Sigmoid colon (tissue), 7 donors: ENCODE measurements around the gene YAP1. TPM values are rescaled to one million over a fixed set of nuclear protein-coding genes. Genes with fewer than 3 reads are reported as not detected.

Experiments used
- DNase-seq: peaks from one replicate; pipeline ENCODE4 v3.0.0-alpha.2; 2019
- H3K27ac ChIP-seq, 4 donors: fragments of 200-600 bp; sonication (generic); one replicate each; pipeline ENCODE4 v1.5.1; 2016 to 2019; ENCODE audit warnings: mild to moderate bottlenecking in 1 of 4
- H3K27me3 ChIP-seq, 3 donors: fragments of 200-600 bp; sonication (generic); one replicate each; pipeline ENCODE4 v1.5.1; 2019; ENCODE audit warnings: mild to moderate bottlenecking in 1 of 3
- H3K36me3 ChIP-seq, 4 donors: fragments of 200-600 bp; sonication (generic); one replicate each; pipeline ENCODE4 v1.5.1; 2016 to 2019
- H3K4me1 ChIP-seq, 4 donors: fragments of 200-600 bp; sonication (generic); one replicate each; pipeline ENCODE4 v1.5.1; 2017 to 2019
- H3K4me3 ChIP-seq, 4 donors: fragments of 200-600 bp; sonication (generic); one replicate each; pipeline ENCODE4 v1.5.1; 2017 to 2019; ENCODE audit warnings: mild to moderate bottlenecking in 2 of 4, moderate library complexity in 1 of 4
- H3K9me3 ChIP-seq, 4 donors: fragments of 200-600 bp in 3 of 4; sonication (generic) in 3 of 4; one replicate each; pipeline versions ENCODE4 v1.5.1 to v1.6.1; 2013 to 2019
- CTCF ChIP-seq, 4 experiments: fragments of 450-650 bp in 3 of 4; fragments of 200-600 bp in 1 of 4; IDR thresholded peaks; one replicate each; pipeline ENCODE4 v1.5.1; 2016 to 2019; ENCODE audit warnings: antibody characterized with exemption in 4 of 4, mild to moderate bottlenecking in 3 of 4, moderate library complexity in 2 of 4
- EP300 ChIP-seq, 4 donors: sonication (generic); formaldehyde crosslinking; IDR thresholded peaks; one replicate each; pipeline ENCODE4 v1.6.1; 2017; ENCODE audit warnings: antibody characterized with exemption in 4 of 4
- POLR2A ChIP-seq, 2 donors: fragments of 450-650 bp; IDR thresholded peaks; one replicate each; pipeline ENCODE4 v1.6.1; 2016; ENCODE audit warnings: antibody characterized with exemption in 2 of 2, mild to moderate bottlenecking in 2 of 2, moderate library complexity in 2 of 2
- POLR2AphosphoS5 ChIP-seq, 4 donors: sonication (generic); formaldehyde crosslinking; IDR thresholded peaks; one replicate each; pipeline ENCODE4 v1.6.1; 2017; ENCODE audit warnings: antibody characterized with exemption in 4 of 4
- WGBS, 2 donors: extraction: QIAGEN DNeasy Blood & Tissue Kit; methylation state at CpG; one replicate each; pipeline ENCODE4 v1.1.7; 2013; 5-methylcytosine and 5-hydroxymethylcytosine counted together
- intact Hi-C: fragments of 100-400 bp; cut with DNase I; formaldehyde crosslinking; loops from one replicate; pipeline ENCODE4 v1.15.1; 2023
- polyA plus RNA-seq, 3 donors: library from polyadenylated mRNA; stranded (reverse); fragments of 200-250 nt; gene quantifications; one replicate each; pipeline ENCODE4 v1.2.3, GENCODE V29; 2013
- total RNA-seq, 4 donors: library from RNA; depleted of rRNA; stranded (reverse); fragments of >200 nt; gene quantifications; one replicate each; pipeline ENCODE4 v1.1.0, GENCODE V29; 2016
- donor health status: healthy with polysubstance abuse.
- donor health status: Bipolar disorder and iron deficiency.
- donor health status: healthy.

The YAP1 gene
- total and polyA plus RNA-seq, 7 donors = 12.0 to 239 (median 159) TPM

GRCh38 chr11:102142333-102142732 lies 32.1 kb downstream of the YAP1 start:
- no peak for DNase-seq
- 69 to 70% methylated on average over 1 of the region's 1 CpG for WGBS, 2 donors
- Histone ChIP-seq H3K4me3 (no peak overlapping the region), H3K27ac (peak overlapping the region in 3 of 4 donors; percentile 27 to 43 (median 33)), H3K27me3 (no peaks in the 10 kb centered on the region), H3K36me3 (no peaks in the 10 kb centered on the region), H3K4me1 (peaks cover 0 to 80% (median 55%) of the 10 kb centered on the region in 4 donors), H3K9me3 (no peaks in the 10 kb centered on the region)
- TF ChIP-seq POLR2A (IDR thresholded peaks at IDR 0.05) (no peak), EP300 (IDR thresholded peaks at IDR 0.05) (no peak), CTCF (IDR thresholded peaks at IDR 0.05) (no peak), POLR2AphosphoS5 (IDR thresholded peaks at IDR 0.05) (no peak)
- intact Hi-C loops = no loop called here

DNA sequence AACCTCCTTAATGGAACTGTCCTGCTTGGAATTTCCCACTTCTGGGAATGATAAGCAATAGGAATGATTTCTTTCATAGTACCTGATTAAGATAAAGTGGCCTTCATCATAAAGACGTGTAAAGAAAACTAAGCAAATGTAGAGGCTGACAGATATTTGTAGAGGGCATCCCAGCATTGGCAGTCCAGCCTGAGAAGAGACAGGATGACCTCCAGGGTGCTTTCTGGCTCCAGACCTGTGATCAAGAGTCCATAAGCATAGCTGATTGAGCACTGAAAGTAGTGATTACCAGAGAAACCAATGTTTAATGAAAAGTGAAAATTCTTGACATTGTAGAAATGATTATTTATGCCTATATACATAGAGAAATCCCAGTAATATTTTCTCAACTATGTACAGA lies 33.6 kb downstream of the YAP1 start:
- Histone ChIP-seq H3K4me3 (no peak overlapping the region), H3K27ac (peak overlapping the region in 2 of 4 donors; percentile 27 to 59), H3K36me3 (no peaks in the 10 kb centered on the region), H3K27me3 (no peaks in the 10 kb centered on the region), H3K4me1 (peaks cover 0 to 75% (median 53%) of the 10 kb centered on the region in 4 donors), H3K9me3 (no peaks in the 10 kb centered on the region)
- intact Hi-C loops = no loop called here
- WGBS, 2 donors = 35 to 59% methylated on average over 1 of the region's 1 CpG
- no peak for TF ChIP-seq POLR2AphosphoS5 (IDR thresholded peaks at IDR 0.05)
- no peak for TF ChIP-seq POLR2A (IDR thresholded peaks at IDR 0.05)
- no peak for TF ChIP-seq CTCF (IDR thresholded peaks at IDR 0.05)
- no peak for TF ChIP-seq EP300 (IDR thresholded peaks at IDR 0.05)
- no peak for DNase-seq

- H3K4me3 ChIP-seq = no peak overlapping the region
- WGBS, 2 donors = 15 to 46% methylated on average over 4 of the region's 4 CpGs
- peak overlapping the region in 3 of 4 donors; percentile 19 to 59 (median 27) for H3K27ac ChIP-seq
- no peak for DNase-seq
- no peaks in the 10 kb centered on the region for H3K36me3 ChIP-seq
- TF ChIP-seq EP300 (IDR thresholded peaks at IDR 0.05) (no peak), CTCF (IDR thresholded peaks at IDR 0.05) (no peak), POLR2A (IDR thresholded peaks at IDR 0.05) (no peak)
- no peaks in the 10 kb centered on the region for H3K27me3 ChIP-seq
- intact Hi-C loops = no loop called here
- no peaks in the 10 kb centered on the region for H3K9me3 ChIP-seq
- H3K4me1 ChIP-seq = peaks cover 0 to 74% (median 48%) of the 10 kb centered on the region in 4 donors
Observed at GRCh38 chr11:102144357-102145355, 34.4 kb downstream of the YAP1 start.

GRCh38 chr11:102147015-102147414 lies 36.8 kb downstream of the YAP1 start:
- no peak for TF ChIP-seq CTCF (IDR thresholded peaks at IDR 0.05)
- WGBS, 2 donors = 27 to 61% methylated on average over 4 of the region's 4 CpGs
- no peak for DNase-seq
- Histone ChIP-seq H3K4me1 (peaks cover 0 to 72% (median 40%) of the 10 kb centered on the region in 4 donors), H3K27me3 (no peaks in the 10 kb centered on the region), H3K36me3 (no peaks in the 10 kb centered on the region), H3K27ac (peak overlapping the region in 2 of 4 donors; percentile 27 to 59), H3K9me3 (no peaks in the 10 kb centered on the region), H3K4me3 (no peak overlapping the region)
- intact Hi-C loops = no loop called here
